ENCODE results near the gene FADS2.

DNA sequence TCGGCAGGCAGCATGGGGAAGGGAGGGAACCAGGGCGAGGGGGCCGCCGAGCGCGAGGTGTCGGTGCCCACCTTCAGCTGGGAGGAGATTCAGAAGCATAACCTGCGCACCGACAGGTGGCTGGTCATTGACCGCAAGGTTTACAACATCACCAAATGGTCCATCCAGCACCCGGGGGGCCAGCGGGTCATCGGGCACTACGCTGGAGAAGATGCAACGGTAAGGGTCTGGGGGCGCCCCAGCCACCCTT, 204 bp downstream of the FADS2 start:
- TF ChIP-seq, protein P1, sequence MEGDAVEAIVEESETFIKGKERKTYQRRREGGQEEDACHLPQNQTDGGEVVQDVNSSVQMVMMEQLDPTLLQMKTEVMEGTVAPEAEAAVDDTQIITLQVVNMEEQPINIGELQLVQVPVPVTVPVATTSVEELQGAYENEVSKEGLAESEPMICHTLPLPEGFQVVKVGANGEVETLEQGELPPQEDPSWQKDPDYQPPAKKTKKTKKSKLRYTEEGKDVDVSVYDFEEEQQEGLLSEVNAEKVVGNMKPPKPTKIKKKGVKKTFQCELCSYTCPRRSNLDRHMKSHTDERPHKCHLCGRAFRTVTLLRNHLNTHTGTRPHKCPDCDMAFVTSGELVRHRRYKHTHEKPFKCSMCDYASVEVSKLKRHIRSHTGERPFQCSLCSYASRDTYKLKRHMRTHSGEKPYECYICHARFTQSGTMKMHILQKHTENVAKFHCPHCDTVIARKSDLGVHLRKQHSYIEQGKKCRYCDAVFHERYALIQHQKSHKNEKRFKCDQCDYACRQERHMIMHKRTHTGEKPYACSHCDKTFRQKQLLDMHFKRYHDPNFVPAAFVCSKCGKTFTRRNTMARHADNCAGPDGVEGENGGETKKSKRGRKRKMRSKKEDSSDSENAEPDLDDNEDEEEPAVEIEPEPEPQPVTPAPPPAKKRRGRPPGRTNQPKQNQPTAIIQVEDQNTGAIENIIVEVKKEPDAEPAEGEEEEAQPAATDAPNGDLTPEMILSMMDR (IDR thresholded peaks at IDR 0.05): no peak
- no peak for TF ChIP-seq POLR2A (IDR thresholded peaks at IDR 0.05)
